MM.1S (cell line): ENCODE data around the gene RNF112.

Experiments used
- CTCF ChIP-seq: fragments of 300-600 bp; sonication (generic); IDR thresholded peaks from 2 replicates; pipeline ENCODE4 v1.5.1; 2016; ENCODE audit warnings: antibody characterized with exemption, low read length, mixed read lengths
- EZH2 ChIP-seq: fragments of 300-600 bp; sonication (generic); optimal IDR thresholded peaks from 2 replicates; pipeline ENCODE3; 2017; ENCODE audit warnings: low read depth, mild to moderate bottlenecking, antibody characterized with exemption, low read length, mixed read lengths
- EZH2phosphoT487 ChIP-seq: fragments of 300-600 bp; sonication (generic); IDR thresholded peaks from 2 replicates; pipeline ENCODE4 v1.6.1; 2018; ENCODE audit warnings: antibody characterized with exemption, low read length

- TF ChIP-seq CTCF = no peak
- TF ChIP-seq EZH2phosphoT487 = no peak
- TF ChIP-seq EZH2 = no peak
Observed at GRCh38 chr17:19461681-19462080, 50.6 kb downstream of the RNF112 start.
